ENCODE measurements around the gene CD2.

CD2 gene

GRCh38 chr1:116762781-116763115 lies 8.5 kb downstream of the CD2 start:
- DNase-seq = no peak

GRCh38 chr1:116763116-116763786 lies 9.0 kb downstream of the CD2 start:
- DNase-seq = peak; percentile 60

GRCh38 chr1:116763787-116764465 lies 9.7 kb downstream of the CD2 start:
- peak; percentile 67 for DNase-seq

GRCh38 chr1:116764466-116764898 lies 10.3 kb downstream of the CD2 start:
- DNase-seq = peak; percentile 70

GRCh38 chr1:116764906-116765862 lies 11.0 kb downstream of the CD2 start:
- no peak for DNase-seq

- no peak for DNase-seq
These were observed 11.7 kb downstream of the CD2 start for GRCh38 chr1:116765962-116766361.

- no peak for DNase-seq
These were observed 12.6 kb downstream of the CD2 start for GRCh38 chr1:116766616-116767469.

- no peak for DNase-seq
These were observed 13.7 kb downstream of the CD2 start for GRCh38 chr1:116767782-116768382.

GRCh38 chr1:116768416-116769103 lies 14.3 kb downstream of the CD2 start:
- DNase-seq = no peak

- DNase-seq = no peak
These were observed 14.8 kb downstream of the CD2 start for GRCh38 chr1:116769104-116769452.

- DNase-seq = peak; percentile 73
These were observed 15.3 kb downstream of the CD2 start for GRCh38 chr1:116769561-116769977.

GRCh38 chr1:116769994-116770393 lies 15.8 kb downstream of the CD2 start:
- no peak for DNase-seq

- DNase-seq = no peak
These were observed 16.4 kb downstream of the CD2 start for GRCh38 chr1:116770625-116771024.

- DNase-seq = no peak
These were observed 17.9 kb downstream of the CD2 start for GRCh38 chr1:116771997-116772647.

- no peak for DNase-seq
These were observed 18.4 kb downstream of the CD2 start for GRCh38 chr1:116772648-116773045.

- no peak for DNase-seq
These were observed 21.0 kb downstream of the CD2 start for GRCh38 chr1:116775116-116775752.

- no peak for DNase-seq
These were observed 23.9 kb downstream of the CD2 start for GRCh38 chr1:116777831-116778830.

GRCh38 chr1:116781034-116781433 lies 26.8 kb downstream of the CD2 start:
- DNase-seq = no peak

GRCh38 chr1:116785006-116785405 lies 30.8 kb downstream of the CD2 start:
- no peak for DNase-seq
